GM12801 (cell line): Measurements from ENCODE around the gene GRIN3B.

Source experiments
- CTCF ChIP-seq: IDR thresholded peaks from one replicate; pipeline ENCODE4 v1.5.1; 2011; ENCODE audit warnings: control low read depth; ENCODE audit not compliant: insufficient read length; ENCODE audit errors: extremely low read depth

GRIN3B gene

GRCh38 chr19:1017906-1018305 is 17.7 kb downstream of the GRIN3B start:
- TF ChIP-seq CTCF, result no peak

GRCh38 chr19:1018393-1018792 is 18.2 kb downstream of the GRIN3B start:
- no peak for TF ChIP-seq CTCF

- no peak for TF ChIP-seq CTCF
These were observed 18.9 kb downstream of the GRIN3B start for GRCh38 chr19:1018932-1019615.

- no peak for TF ChIP-seq CTCF
These were observed 19.4 kb downstream of the GRIN3B start for GRCh38 chr19:1019616-1019961.

GRCh38 chr19:1019980-1020867 is 20.0 kb downstream of the GRIN3B start:
- no peak for TF ChIP-seq CTCF

- no peak for TF ChIP-seq CTCF
These were observed 20.7 kb downstream of the GRIN3B start, which contains the start of gene TMEM259 for GRCh38 chr19:1020868-1021425. TMEM259 (minus strand) TSS chr19:1021123; CDS start chr19:1020996, 127 bp downstream.
